Measurements from ENCODE around the gene GABBR1.

Gene GABBR1

GRCh38 chr6:29524044-29524443 lies 108.9 kb downstream of the GABBR1 start:
- DNase-seq = no peak

- DNase-seq = no peak
Measured at GRCh38 chr6:29522227-29522626, 110.8 kb downstream of the GABBR1 start.

- DNase-seq = no peak
Measured at GRCh38 chr6:29521006-29521680, 111.8 kb downstream of the GABBR1 start.

- no peak for DNase-seq
Measured at GRCh38 chr6:29520232-29520631, 112.8 kb downstream of the GABBR1 start.

GRCh38 chr6:29519291-29520010 lies 113.5 kb downstream of the GABBR1 start:
- DNase-seq = no peak

GRCh38 chr6:29517728-29518440 lies 115.1 kb downstream of the GABBR1 start:
- DNase-seq = no peak

- no peak for DNase-seq
Measured at GRCh38 chr6:29517245-29517644, 115.7 kb downstream of the GABBR1 start.

GRCh38 chr6:29516108-29516507 lies 116.9 kb downstream of the GABBR1 start:
- DNase-seq = peak; percentile 17

- DNase-seq = no peak
Measured at GRCh38 chr6:29510746-29511300, 122.2 kb downstream of the GABBR1 start.

- no peak for DNase-seq
Measured at GRCh38 chr6:29510202-29510601, 122.8 kb downstream of the GABBR1 start.
